NCI-H187 (cell line): ENCODE data around the gene CCND2.
"Not testable (repeated sequence)": the region's sequence is repeated elsewhere in the genome, so short reads cannot be mapped to it uniquely, and the experiment has no call there.

ENCODE experiments used
- DNase-seq, 2 experiments: peaks; one replicate each; lab custom pipeline; 2025; lab: John Stamatoyannopoulos, UW

Gene CCND2

GRCh38 chr12:4273652-4274395 lies at the start of gene CCND2:
TSS of gene CCND2 (plus strand) at chr12:4273762. CDS start at chr12:4274041, 279 bp downstream.
- DNase-seq = no peak

- no peak for DNase-seq
These were observed 49.2 kb upstream of the CCND2 start for GRCh38 chr12:4224206-4224889.

- DNase-seq = no peak
These were observed 48.0 kb upstream of the CCND2 start for GRCh38 chr12:4225571-4225970.

- no peak for DNase-seq
These were observed 46.5 kb upstream of the CCND2 start for GRCh38 chr12:4227046-4227445.

GRCh38 chr12:4228122-4228580 lies 45.4 kb upstream of the CCND2 start:
- DNase-seq = no peak

- DNase-seq = no peak
These were observed 43.0 kb upstream of the CCND2 start for GRCh38 chr12:4230526-4230925.

- no peak for DNase-seq
These were observed 35.0 kb upstream of the CCND2 start for GRCh38 chr12:4238577-4238976.

- DNase-seq = no peak
These were observed 33.8 kb upstream of the CCND2 start for GRCh38 chr12:4239746-4240145.

- no peak for DNase-seq
These were observed 33.3 kb upstream of the CCND2 start for GRCh38 chr12:4240161-4240783.

GRCh38 chr12:4240981-4241380 lies 32.6 kb upstream of the CCND2 start:
- no peak for DNase-seq

GRCh38 chr12:4241592-4241991 lies 32.0 kb upstream of the CCND2 start:
- DNase-seq = no peak

- DNase-seq = no peak
These were observed 31.0 kb upstream of the CCND2 start for GRCh38 chr12:4242595-4242994.

- DNase-seq = no peak
These were observed 30.5 kb upstream of the CCND2 start for GRCh38 chr12:4243091-4243490.

GRCh38 chr12:4243491-4244100 lies 30.0 kb upstream of the CCND2 start:
- not testable (repeated sequence) for DNase-seq

GRCh38 chr12:4244868-4245267 lies 28.7 kb upstream of the CCND2 start:
- no peak for DNase-seq

GRCh38 chr12:4245446-4245845 lies 28.1 kb upstream of the CCND2 start:
- no peak for DNase-seq

- DNase-seq = no peak
These were observed 27.4 kb upstream of the CCND2 start for GRCh38 chr12:4246116-4246515.

GRCh38 chr12:4250691-4251090 lies 22.9 kb upstream of the CCND2 start:
- no peak for DNase-seq

- no peak for DNase-seq
These were observed 22.2 kb upstream of the CCND2 start for GRCh38 chr12:4251216-4251891.

GRCh38 chr12:4251967-4252366 lies 21.6 kb upstream of the CCND2 start:
- no peak for DNase-seq

- DNase-seq = no peak
These were observed 21.0 kb upstream of the CCND2 start for GRCh38 chr12:4252601-4253000.
